Measurements from ENCODE around the gene ZMIZ1.

The ZMIZ1 gene

GRCh38 chr10:79247373-79248137 is 178.8 kb downstream of the ZMIZ1 start:
- no peak for DNase-seq (ENCODE audit: low read depth)

GRCh38 chr10:79248341-79249185 is 179.8 kb downstream of the ZMIZ1 start:
- no peak for TF ChIP-seq CTCF (conservative IDR thresholded peaks at IDR 0.05; ENCODE audit: control insufficient read depth, insufficient read depth, low read depth, low read length)
- H3K4me3 ChIP-seq (ENCODE audit: control insufficient read depth, low read depth, low read length): no peak overlapping the region
- no peak for DNase-seq (ENCODE audit: low read depth)

More at GRCh38 chr10:79247373-79248137, 178.8 kb downstream of the ZMIZ1 start:
- TF ChIP-seq CTCF (conservative IDR thresholded peaks at IDR 0.05; ENCODE audit: control insufficient read depth, insufficient read depth, low read depth, low read length): no peak
- no peak overlapping the region for H3K4me3 ChIP-seq (ENCODE audit: control insufficient read depth, low read depth, low read length)

- TF ChIP-seq CTCF (conservative IDR thresholded peaks at IDR 0.05; ENCODE audit: control insufficient read depth, insufficient read depth, low read depth, low read length): no peak
- H3K4me3 ChIP-seq (ENCODE audit: control insufficient read depth, low read depth, low read length): no peak overlapping the region
- DNase-seq (ENCODE audit: low read depth): no peak
Measured at GRCh38 chr10:79249186-79250121, 180.7 kb downstream of the ZMIZ1 start.

- no peak for TF ChIP-seq CTCF (conservative IDR thresholded peaks at IDR 0.05; ENCODE audit: control insufficient read depth, insufficient read depth, low read depth, low read length)
- no peak for DNase-seq (ENCODE audit: low read depth)
- H3K4me3 ChIP-seq (ENCODE audit: control insufficient read depth, low read depth, low read length): no peak overlapping the region
Measured at GRCh38 chr10:79250259-79250658, 181.5 kb downstream of the ZMIZ1 start.

- DNase-seq (ENCODE audit: low read depth): no peak
- TF ChIP-seq CTCF (conservative IDR thresholded peaks at IDR 0.05; ENCODE audit: control insufficient read depth, insufficient read depth, low read depth, low read length): no peak
- H3K4me3 ChIP-seq (ENCODE audit: control insufficient read depth, low read depth, low read length): no peak overlapping the region
Measured at GRCh38 chr10:79252450-79252849, 183.7 kb downstream of the ZMIZ1 start.

- H3K4me3 ChIP-seq (ENCODE audit: control insufficient read depth, low read depth, low read length): no peak overlapping the region
Measured at GRCh38 chr10:79252971-79253370, 184.2 kb downstream of the ZMIZ1 start.

More at GRCh38 chr10:79252971-79253370, 184.2 kb downstream of the ZMIZ1 start:
- TF ChIP-seq CTCF (conservative IDR thresholded peaks at IDR 0.05; ENCODE audit: control insufficient read depth, insufficient read depth, low read depth, low read length): no peak
- no peak for DNase-seq (ENCODE audit: low read depth)
